ENCODE measurements around the gene NLRP1.

DNA sequence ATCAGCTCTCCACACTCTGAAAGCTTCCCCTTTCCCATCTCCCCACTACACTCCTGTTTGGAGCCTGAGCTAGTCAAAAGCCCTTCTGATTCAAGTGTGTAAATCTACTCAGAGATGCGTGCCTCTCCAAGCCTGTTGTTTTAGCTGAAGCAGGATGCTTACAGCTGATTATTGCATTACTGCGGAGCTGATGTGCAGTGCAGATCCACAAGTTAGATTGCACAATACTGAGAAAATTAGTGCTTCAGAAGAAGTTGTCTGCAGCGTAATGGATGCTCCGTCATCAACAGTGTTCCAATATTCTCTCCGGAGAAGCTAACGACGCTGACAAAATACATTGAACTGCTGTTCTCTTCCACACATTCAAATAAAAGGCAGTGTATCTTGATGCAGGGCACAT, 44.8 kb upstream of the NLRP1 start:
- TF ChIP-seq, protein P1, sequence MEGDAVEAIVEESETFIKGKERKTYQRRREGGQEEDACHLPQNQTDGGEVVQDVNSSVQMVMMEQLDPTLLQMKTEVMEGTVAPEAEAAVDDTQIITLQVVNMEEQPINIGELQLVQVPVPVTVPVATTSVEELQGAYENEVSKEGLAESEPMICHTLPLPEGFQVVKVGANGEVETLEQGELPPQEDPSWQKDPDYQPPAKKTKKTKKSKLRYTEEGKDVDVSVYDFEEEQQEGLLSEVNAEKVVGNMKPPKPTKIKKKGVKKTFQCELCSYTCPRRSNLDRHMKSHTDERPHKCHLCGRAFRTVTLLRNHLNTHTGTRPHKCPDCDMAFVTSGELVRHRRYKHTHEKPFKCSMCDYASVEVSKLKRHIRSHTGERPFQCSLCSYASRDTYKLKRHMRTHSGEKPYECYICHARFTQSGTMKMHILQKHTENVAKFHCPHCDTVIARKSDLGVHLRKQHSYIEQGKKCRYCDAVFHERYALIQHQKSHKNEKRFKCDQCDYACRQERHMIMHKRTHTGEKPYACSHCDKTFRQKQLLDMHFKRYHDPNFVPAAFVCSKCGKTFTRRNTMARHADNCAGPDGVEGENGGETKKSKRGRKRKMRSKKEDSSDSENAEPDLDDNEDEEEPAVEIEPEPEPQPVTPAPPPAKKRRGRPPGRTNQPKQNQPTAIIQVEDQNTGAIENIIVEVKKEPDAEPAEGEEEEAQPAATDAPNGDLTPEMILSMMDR (IDR thresholded peaks at IDR 0.05), result no peak
- no peak for TF ChIP-seq POLR2A (IDR thresholded peaks at IDR 0.05)

All from stomach (tissue), 4 donors.